Measurements from ENCODE around the gene CDC14B.
A peak's percentile ranks its signal among the peaks of the same experiment; 100 is the strongest.

GRCh38 chr9:96566498-96567202, 53.0 kb downstream of the CDC14B start:
- TF ChIP-seq CTCF (IDR thresholded peaks at IDR 0.05) (peak; percentile 77), EZH2phosphoT487 (IDR thresholded peaks at IDR 0.05) (no peak)
